Right ventricle myocardium superior (tissue), 1 donor: ENCODE measurements around the gene NLRP8. TPM values are rescaled to one million over a fixed set of nuclear protein-coding genes. Genes with fewer than 3 reads are reported as not detected.
"Not testable (repeated sequence)": the region's sequence is repeated elsewhere in the genome, so short reads cannot be mapped to it uniquely, and the experiment has no call there.

Experiments used
- ATAC-seq: fragments of 200-7000 bp; cut with Tn5 transposase; one replicate; pipeline ENCODE4 v1.9.1; 2020; ENCODE audit warnings: mild to moderate bottlenecking; ENCODE audit not compliant: poor library complexity
- DNase-seq: peaks from one replicate; pipeline ENCODE4 v3.0.0-alpha.2; 2020
- intact Hi-C: fragments of 100-400 bp; cut with DNase I; formaldehyde crosslinking; loops from one replicate; pipeline ENCODE4 v1.11.2; 2022
- total RNA-seq: library from RNA; stranded (reverse); fragmentation: NEBNext Ultra II Directional; extraction: Animal tissue kit (Norgen Biotek cat#: 25700); gene quantifications from one replicate; pipeline ENCODE4 v1.2.1, GENCODE V29; 2021
- donor health status: DM: no; HTN: yes; CAD: no; lungs with severe emphysema.

The NLRP8 gene
- total RNA-seq, 1 donor from 2014 or later = not detected

DNA sequence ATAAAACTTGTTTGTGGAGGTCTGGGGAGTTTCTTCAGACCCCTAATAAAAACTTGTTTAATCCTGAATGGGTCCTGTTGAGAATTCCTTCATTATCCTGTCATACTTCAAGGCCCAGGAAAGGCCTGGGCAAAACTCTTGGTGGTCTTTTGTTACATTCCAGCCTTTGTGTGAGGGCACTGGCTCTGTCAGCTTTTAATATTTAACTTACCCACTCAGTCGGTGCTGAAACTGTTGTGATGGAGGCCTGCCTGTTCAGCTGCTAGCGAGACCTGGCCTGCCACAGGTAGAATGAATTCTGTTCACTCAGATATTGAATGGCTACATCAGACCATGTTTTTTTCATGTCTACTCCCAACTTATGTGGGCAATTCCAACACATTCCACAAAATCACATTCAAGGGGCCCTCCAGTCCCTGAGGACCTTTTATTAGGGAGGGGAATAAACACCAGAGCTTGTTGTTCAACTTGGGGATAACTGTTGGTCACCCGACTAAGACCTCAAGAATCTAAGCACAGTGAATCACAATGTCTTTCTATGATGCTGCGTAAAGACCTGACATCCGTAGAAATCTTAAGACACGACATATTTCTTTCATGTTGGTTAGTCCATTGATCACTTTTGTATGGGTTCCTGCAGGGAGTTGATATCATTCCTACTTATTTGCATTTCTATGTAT, 12.5 kb downstream of the NLRP8 start:
- intact Hi-C loops = no loop called here
- no peak for DNase-seq
- no peak for ATAC-seq

DNA sequence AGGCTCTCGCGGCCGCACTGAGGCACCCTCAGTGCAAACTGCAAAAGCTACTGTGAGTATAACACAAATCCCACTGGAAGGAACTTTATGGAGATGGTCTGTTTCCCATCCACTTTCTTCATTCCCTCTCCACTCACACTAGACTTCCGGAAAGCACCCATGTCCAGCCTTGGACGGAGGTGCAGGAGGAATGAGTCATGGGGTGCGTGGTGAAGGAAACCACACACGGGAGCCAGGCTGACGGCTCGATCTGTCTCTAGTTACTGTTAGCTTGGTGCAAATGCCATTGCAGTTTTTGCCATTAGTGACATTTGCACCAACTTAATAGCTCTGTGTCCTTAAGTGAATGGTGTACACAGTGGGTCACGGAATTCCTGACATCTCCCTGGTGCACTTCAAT, 14.6 kb downstream of the NLRP8 start:
- ATAC-seq = no peak
- intact Hi-C loops = no loop called here
- no peak for DNase-seq

DNA sequence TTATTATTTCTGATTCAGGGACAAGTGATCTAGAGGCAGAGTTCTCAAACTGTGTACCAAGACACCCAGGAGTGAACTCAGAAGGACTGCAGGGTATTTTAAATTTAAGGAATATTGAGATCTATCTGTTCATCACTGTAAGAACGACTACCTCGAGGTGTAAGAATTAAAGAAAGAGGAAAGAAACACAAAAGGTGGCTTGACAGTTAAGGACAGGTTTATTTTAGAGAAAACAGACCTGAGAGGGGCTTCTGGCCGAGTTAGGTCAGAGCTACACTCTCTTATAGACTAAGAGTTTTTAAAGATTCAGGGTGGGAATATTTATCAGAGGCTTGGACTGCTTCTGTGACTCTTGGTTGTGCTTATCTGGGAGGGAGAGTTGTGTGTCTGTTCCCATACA, 26.4 kb downstream of the NLRP8 start:
- DNase-seq (no peak), ATAC-seq (no peak)
- intact Hi-C loops = no loop called here

DNA sequence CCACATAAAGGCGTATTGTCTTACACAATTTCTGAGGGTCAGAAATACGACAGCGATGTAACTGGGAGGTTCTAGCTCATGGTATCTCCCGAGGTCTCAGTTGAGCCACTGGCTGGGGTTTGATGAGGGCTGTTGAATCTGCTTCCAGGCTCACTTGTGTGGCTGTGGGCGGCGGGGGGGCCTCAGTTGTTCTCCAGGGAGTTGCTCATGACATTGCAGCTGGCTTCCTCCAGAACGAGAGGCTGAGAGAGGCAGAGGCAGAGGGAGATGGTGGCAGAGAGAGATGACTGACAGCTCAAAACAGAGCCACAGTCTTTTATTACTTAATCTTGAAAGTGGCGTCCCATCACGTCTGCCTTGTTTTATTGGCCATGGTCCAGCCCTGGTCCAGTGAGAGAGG, 32.8 kb downstream of the NLRP8 start:
- no peak for DNase-seq
- ATAC-seq = no peak

DNA sequence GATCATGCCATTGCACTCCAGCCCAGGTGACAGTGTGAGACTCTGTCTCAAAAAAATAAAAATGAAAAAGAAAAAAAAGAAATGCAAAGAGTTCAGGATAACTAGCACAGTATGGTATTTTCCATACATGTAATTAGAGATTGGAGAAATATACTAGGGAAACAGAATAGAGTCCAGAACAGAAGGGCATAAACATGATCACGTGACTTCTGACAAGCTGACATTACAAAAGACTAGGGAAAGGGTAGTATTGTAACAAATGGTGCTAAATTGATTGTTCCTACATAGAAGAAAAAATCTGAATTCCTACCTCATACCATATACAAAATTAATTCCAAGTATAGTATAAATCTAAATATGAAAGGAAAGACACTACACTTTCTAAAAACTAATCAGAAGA, 37.6 kb downstream of the NLRP8 start:
- intact Hi-C loops = no loop called here
- no peak for DNase-seq
- ATAC-seq = no peak

More for the DNA sequence above, 32.8 kb downstream of the NLRP8 start:
- intact Hi-C loops = no loop called here

DNA sequence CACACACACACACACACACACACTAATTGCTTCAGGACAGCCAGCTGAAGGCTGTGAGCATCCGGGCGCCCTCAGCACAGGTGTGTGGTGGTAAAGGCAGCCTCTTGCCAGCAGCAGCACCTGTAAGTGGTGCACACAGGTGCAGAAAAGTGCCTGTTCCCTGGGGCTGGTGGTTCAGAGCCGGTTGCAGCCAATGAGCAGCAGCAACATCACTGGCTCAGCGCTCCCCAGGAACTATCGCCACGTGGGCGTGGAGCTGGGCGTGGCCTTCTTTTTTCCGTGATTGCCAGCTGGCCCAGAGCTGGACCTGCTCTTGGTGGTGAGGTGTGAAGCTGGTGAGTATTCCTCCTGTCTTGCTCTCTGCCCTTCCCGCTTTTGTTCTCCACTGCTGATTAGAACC, 38.9 kb downstream of the NLRP8 start, which contains the start of gene NLRP5:
TSS of gene NLRP5 (plus strand) at position 289 of the 400 bp plus-strand sequence.
- ATAC-seq (no peak), DNase-seq (no peak)
- intact Hi-C loops = no loop called here

DNA sequence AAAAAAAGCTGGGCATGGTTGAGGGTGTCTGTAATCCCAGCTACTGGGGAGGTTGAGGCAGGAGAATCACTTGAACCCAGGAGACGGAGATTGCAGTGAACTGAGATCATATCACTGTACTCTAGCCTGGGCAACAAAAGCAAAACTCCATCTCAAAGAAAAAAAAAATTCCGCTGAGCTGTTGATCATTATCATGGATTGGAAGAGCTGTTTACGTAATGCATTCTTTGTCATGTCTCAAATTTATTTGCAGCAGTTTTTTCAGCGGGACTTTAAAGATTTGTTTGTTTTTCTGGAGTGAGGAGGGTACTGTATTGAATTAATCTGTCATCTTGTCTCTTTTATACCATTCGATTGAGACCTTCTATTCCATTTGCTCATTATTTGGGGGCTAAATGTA, 43.2 kb downstream of the NLRP8 start:
- DNase-seq (no peak), ATAC-seq (no peak)
- intact Hi-C loops = no loop called here

DNA sequence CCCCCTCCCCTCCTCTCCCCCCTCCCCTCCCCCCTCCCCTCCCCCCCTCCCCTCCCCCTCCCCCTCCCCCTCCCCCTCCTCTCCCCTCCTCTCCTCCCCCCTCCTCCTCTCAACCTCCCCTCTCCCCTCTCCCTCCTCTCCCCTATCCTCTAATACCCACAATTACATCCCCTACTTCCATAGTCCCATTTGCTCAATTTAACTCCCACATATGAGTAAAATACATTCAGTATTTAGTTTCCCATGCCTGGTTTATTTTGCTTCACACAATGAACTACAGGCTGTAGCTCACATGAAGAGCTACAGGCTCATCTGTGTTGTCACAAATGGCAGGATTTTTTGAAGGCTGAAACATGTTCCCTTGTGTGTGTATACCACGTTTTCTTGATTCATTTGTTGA, 45.9 kb downstream of the NLRP8 start:
- no peak for DNase-seq
- no peak for ATAC-seq
- intact Hi-C loops = no loop called here

DNA sequence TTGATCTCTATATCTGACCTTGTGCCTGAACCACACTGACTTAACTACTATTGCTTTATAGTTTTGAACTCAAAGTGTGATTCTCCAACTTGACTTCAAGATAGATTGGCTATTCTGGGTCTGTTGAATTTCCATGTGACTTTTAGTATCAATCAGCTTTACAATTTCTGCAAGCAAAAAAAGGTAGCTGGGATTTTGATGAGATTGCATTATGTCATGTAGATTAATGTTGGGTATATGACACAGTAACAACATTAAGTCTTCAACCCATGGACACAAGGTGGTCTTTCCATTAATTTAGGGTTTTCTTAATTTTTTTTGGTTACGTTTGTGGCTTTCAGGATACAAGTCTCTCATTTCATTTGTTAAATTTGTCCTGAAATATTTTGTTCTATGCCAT, 67.1 kb downstream of the NLRP8 start:
- ATAC-seq (no peak), DNase-seq (no peak)
- intact Hi-C loops = no loop called here

DNA sequence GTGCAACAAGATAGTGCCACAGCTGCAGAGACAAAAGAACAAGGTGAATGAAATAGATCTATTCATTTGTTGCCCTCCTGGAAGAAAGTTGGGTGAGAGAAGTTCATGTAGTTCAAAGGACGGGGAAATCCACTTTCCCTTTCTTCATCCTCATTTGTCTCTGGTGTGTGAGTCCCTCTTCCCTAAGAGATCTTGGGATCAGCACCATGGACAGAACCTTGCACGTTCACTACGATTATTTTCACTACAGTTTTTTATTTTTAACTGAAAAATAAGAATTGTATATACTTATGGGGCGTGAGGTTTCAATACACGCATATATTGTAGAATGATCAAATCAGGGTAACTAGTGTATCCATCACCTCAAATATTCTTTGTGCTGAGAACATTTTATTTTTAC, 68.1 kb downstream of the NLRP8 start:
- DNase-seq (no peak), ATAC-seq (no peak)
- intact Hi-C loops = no loop called here

DNA sequence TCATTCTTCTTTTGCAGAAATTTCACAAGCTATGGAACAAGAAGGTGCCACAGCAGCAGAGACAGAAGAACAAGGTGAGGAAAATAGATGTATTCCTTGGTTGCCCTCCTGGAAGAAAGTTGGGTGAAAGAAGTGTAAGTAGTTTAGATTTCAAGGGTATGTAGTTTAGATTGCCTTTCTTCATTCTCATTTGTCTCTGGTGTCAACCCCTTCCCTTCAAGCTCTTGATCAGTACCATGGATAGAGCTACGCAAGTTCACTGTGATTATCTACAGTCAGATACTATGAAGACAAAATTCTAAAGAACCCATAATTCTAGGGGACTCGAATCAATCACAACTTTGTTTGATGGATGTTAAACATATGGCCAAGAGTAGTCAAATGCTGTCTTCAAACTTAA, 71.7 kb downstream of the NLRP8 start:
- intact Hi-C loops, DNase-seq, ATAC-seq: not testable (repeated sequence)

DNA sequence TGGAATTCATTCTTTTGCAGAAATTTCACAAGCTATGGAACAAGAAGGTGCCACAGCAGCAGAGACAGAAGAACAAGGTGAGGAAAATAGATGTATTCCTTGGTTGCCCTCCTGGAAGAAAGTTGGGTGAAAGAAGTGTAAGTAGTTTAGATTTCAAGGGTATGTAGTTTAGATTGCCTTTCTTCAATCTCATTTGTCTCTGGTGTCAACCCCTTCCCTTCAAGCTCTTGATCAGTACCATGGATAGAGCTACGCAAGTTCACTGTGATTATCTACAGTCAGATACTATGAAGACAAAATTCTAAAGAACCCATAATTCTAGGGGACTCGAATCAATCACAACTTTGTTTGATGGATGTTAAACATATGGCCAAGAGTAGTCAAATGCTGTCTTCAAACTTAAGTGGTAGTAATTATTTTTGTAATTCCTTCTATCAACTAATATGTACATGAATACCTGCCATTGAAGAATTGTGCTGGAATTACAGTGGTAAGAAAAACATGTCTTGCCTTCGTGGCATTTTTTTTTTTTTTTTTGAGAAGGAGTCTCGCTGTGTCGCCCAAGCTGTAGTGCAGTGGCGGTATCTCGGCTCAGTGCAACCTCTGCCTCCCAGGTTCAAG, 72.8 kb downstream of the NLRP8 start:
- DNase-seq, intact Hi-C loops, ATAC-seq: not testable (repeated sequence)

DNA sequence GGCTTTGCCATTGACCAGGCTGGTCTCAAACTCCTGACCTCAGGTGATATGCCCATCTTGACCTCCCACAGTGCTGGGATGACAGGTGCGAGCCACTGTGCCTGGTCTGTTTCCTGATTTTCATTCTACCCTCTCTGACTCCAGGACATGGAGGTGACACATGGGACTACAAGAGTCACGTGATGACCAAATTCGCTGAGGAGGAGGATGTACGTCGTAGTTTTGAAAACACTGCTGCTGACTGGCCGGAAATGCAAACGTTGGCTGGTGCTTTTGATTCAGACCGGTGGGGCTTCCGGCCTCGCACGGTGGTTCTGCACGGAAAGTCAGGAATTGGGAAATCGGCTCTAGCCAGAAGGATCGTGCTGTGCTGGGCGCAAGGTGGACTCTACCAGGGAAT, 79.1 kb downstream of the NLRP8 start:
- no peak for ATAC-seq
- no peak for DNase-seq
- intact Hi-C loops = no loop called here

Other genes starting within 250 kb of the NLRP8 start
- not detected for gene NLRP9, start 209.4 kb upstream of the NLRP8 start, total RNA-seq
- not detected for gene RFPL4A, start 188.7 kb upstream of the NLRP8 start, total RNA-seq
- gene RFPL4AL1, start 178.7 kb upstream of the NLRP8 start, total RNA-seq = not detected
- not detected for gene NLRP11, start 115.8 kb upstream of the NLRP8 start, total RNA-seq
- gene NLRP4, start 111.3 kb upstream of the NLRP8 start, total RNA-seq = not detected
- gene NLRP13, start 15.5 kb upstream of the NLRP8 start, total RNA-seq = not detected
- gene NLRP5, start 38.9 kb downstream of the NLRP8 start, total RNA-seq = not detected
- 33.9 TPM for gene ZNF787, start 173.5 kb downstream of the NLRP8 start, total RNA-seq
- gene ZNF444, start 193.5 kb downstream of the NLRP8 start, total RNA-seq = 26.7 TPM
- not detected for gene GALP, start 228.2 kb downstream of the NLRP8 start, total RNA-seq
- gene ZSCAN5B, start 250.0 kb downstream of the NLRP8 start, total RNA-seq = not detected